Activated naive CD8-positive, alpha-beta T cell treated with anti-CD3 and anti-CD28 coated beads, Interleukin-2, amount 50 U/mL, for 24 hours (primary cell): ENCODE measurements around the gene HDHD5.
A peak's percentile ranks its signal among the peaks of the same experiment; 100 is the strongest.

ENCODE experiments used
- ATAC-seq: fragments of 150-1000 bp; cut with Tn5 transposase; one replicate; pipeline ENCODE4 v1.10.0; 2021
- DNase-seq: peaks from one replicate; pipeline ENCODE4 v3.0.0; 2021
- H3K27ac Mint-ChIP-seq: one replicate; pipeline ENCODE4 v1.8.0; 2021; ENCODE audit warnings: mild to moderate bottlenecking, mixed read lengths
- H3K27me3 Mint-ChIP-seq: one replicate; pipeline ENCODE4 v1.8.0; 2021; ENCODE audit warnings: mixed read lengths
- H3K36me3 Mint-ChIP-seq: one replicate; pipeline ENCODE4 v1.8.0; 2021; ENCODE audit warnings: low read depth, mixed read lengths
- H3K4me1 Mint-ChIP-seq: one replicate; pipeline ENCODE4 v1.8.0; 2021; ENCODE audit warnings: mixed read lengths
- H3K4me3 Mint-ChIP-seq: one replicate; pipeline ENCODE4 v1.8.0; 2021; ENCODE audit warnings: mild to moderate bottlenecking, moderate library complexity, mixed read lengths
- H3K9me3 Mint-ChIP-seq: one replicate; pipeline ENCODE4 v1.8.0; 2021; ENCODE audit warnings: mixed read lengths

HDHD5 gene

GRCh38 chr22:17140826-17141766, 18.0 kb downstream of the HDHD5 start:
- DNase-seq: no peak
- Mint-ChIP-seq H3K9me3 (no peaks in the 10 kb centered on the region), H3K4me1 (no peaks in the 10 kb centered on the region), H3K36me3 (peaks cover 14% of the 10 kb centered on the region), H3K4me3 (no peak overlapping the region), H3K27ac (no peak overlapping the region), H3K27me3 (no peaks in the 10 kb centered on the region)
- no peak for ATAC-seq

- no peak for ATAC-seq
- Mint-ChIP-seq H3K27me3 (no peaks in the 10 kb centered on the region), H3K27ac (no peak overlapping the region)
Observed at GRCh38 chr22:17140022-17140421, 19.1 kb downstream of the HDHD5 start.

GRCh38 chr22:17138513-17138912, 20.6 kb downstream of the HDHD5 start:
- Mint-ChIP-seq H3K36me3 (peaks cover 13% of the 10 kb centered on the region), H3K4me1 (no peaks in the 10 kb centered on the region), H3K27me3 (no peaks in the 10 kb centered on the region), H3K4me3 (no peak overlapping the region), H3K9me3 (no peaks in the 10 kb centered on the region), H3K27ac (no peak overlapping the region)
- ATAC-seq: no peak
- DNase-seq: no peak

More at GRCh38 chr22:17140022-17140421, 19.1 kb downstream of the HDHD5 start:
- DNase-seq: no peak
- Mint-ChIP-seq H3K4me1 (no peaks in the 10 kb centered on the region), H3K4me3 (no peak overlapping the region), H3K36me3 (peaks cover 10% of the 10 kb centered on the region), H3K9me3 (no peaks in the 10 kb centered on the region)

GRCh38 chr22:17137861-17138425, 21.1 kb downstream of the HDHD5 start:
- no peaks in the 10 kb centered on the region for H3K9me3 Mint-ChIP-seq
- no peaks in the 10 kb centered on the region for H3K4me1 Mint-ChIP-seq
- H3K27me3 Mint-ChIP-seq: no peaks in the 10 kb centered on the region
- H3K36me3 Mint-ChIP-seq: peaks cover 10% of the 10 kb centered on the region
- DNase-seq (no peak), ATAC-seq (no peak)
- H3K27ac Mint-ChIP-seq: no peak overlapping the region
- H3K4me3 Mint-ChIP-seq: no peak overlapping the region

GRCh38 chr22:17137170-17137569, 21.9 kb downstream of the HDHD5 start:
- peaks cover 6% of the 10 kb centered on the region for H3K36me3 Mint-ChIP-seq
- H3K4me1 Mint-ChIP-seq: no peaks in the 10 kb centered on the region
- H3K27ac Mint-ChIP-seq: no peak overlapping the region
- H3K9me3 Mint-ChIP-seq: no peaks in the 10 kb centered on the region
- no peaks in the 10 kb centered on the region for H3K27me3 Mint-ChIP-seq
- DNase-seq: no peak
- H3K4me3 Mint-ChIP-seq: no peak overlapping the region
- no peak for ATAC-seq

GRCh38 chr22:17135153-17135760, 23.8 kb downstream of the HDHD5 start:
- no peaks in the 10 kb centered on the region for H3K9me3 Mint-ChIP-seq
- H3K27me3 Mint-ChIP-seq: no peaks in the 10 kb centered on the region
- peaks cover 2% of the 10 kb centered on the region for H3K4me1 Mint-ChIP-seq
- no peak overlapping the region for H3K4me3 Mint-ChIP-seq
- H3K36me3 Mint-ChIP-seq: peaks cover 3% of the 10 kb centered on the region
- no peak overlapping the region for H3K27ac Mint-ChIP-seq
- ATAC-seq (no peak), DNase-seq (no peak)

GRCh38 chr22:17133137-17133536, 25.9 kb downstream of the HDHD5 start:
- no peak for DNase-seq
- Mint-ChIP-seq H3K27me3 (no peaks in the 10 kb centered on the region), H3K4me1 (peaks cover 5% of the 10 kb centered on the region), H3K27ac (no peak overlapping the region), H3K9me3 (no peaks in the 10 kb centered on the region), H3K4me3 (no peak overlapping the region), H3K36me3 (peaks cover 3% of the 10 kb centered on the region)
- no peak for ATAC-seq

- Mint-ChIP-seq H3K27me3 (no peaks in the 10 kb centered on the region), H3K9me3 (no peaks in the 10 kb centered on the region), H3K36me3 (peaks cover 3% of the 10 kb centered on the region), H3K4me3 (no peak overlapping the region), H3K27ac (no peak overlapping the region), H3K4me1 (peaks cover 5% of the 10 kb centered on the region)
- ATAC-seq: no peak
- DNase-seq: no peak
Observed at GRCh38 chr22:17132112-17132511, 27.0 kb downstream of the HDHD5 start.

GRCh38 chr22:17131686-17132085, 27.4 kb downstream of the HDHD5 start:
- no peaks in the 10 kb centered on the region for H3K27me3 Mint-ChIP-seq
- H3K9me3 Mint-ChIP-seq: no peaks in the 10 kb centered on the region
- peaks cover 3% of the 10 kb centered on the region for H3K36me3 Mint-ChIP-seq
- ATAC-seq (no peak), DNase-seq (no peak)
- no peak overlapping the region for H3K4me3 Mint-ChIP-seq
- H3K27ac Mint-ChIP-seq: no peak overlapping the region
- peaks cover 5% of the 10 kb centered on the region for H3K4me1 Mint-ChIP-seq

GRCh38 chr22:17130199-17130598, 28.9 kb downstream of the HDHD5 start:
- H3K27me3 Mint-ChIP-seq: no peaks in the 10 kb centered on the region
- DNase-seq (no peak), ATAC-seq (peak; percentile 79)
- H3K27ac Mint-ChIP-seq: no peak overlapping the region
- H3K4me1 Mint-ChIP-seq: peaks cover 5% of the 10 kb centered on the region
- peaks cover 3% of the 10 kb centered on the region for H3K36me3 Mint-ChIP-seq
- no peaks in the 10 kb centered on the region for H3K9me3 Mint-ChIP-seq
- H3K4me3 Mint-ChIP-seq: no peak overlapping the region

GRCh38 chr22:17121233-17122195, 37.6 kb downstream of the HDHD5 start, which contains the start of gene TMEM121B:
TMEM121B (minus strand) TSS chr22:17121360; CDS start chr22:17121127, 233 bp downstream.
- Mint-ChIP-seq H3K4me1 (peaks cover 28% of the 10 kb centered on the region), H3K9me3 (no peaks in the 10 kb centered on the region), H3K27me3 (peaks cover 27% of the 10 kb centered on the region), H3K36me3 (no peaks in the 10 kb centered on the region), H3K4me3 (peak within 1 kb of the TSS; percentile 43), H3K27ac (no peak within 1 kb of the TSS)
- ATAC-seq (peak; percentile 15), DNase-seq (peak; percentile 34)

- ATAC-seq: peak; percentile 13
- DNase-seq: no peak
- H3K4me3 Mint-ChIP-seq: no peak overlapping the region
- H3K36me3 Mint-ChIP-seq: no peaks in the 10 kb centered on the region
- no peak overlapping the region for H3K27ac Mint-ChIP-seq
- no peaks in the 10 kb centered on the region for H3K9me3 Mint-ChIP-seq
- H3K4me1 Mint-ChIP-seq: peaks cover 35% of the 10 kb centered on the region
- peaks cover 27% of the 10 kb centered on the region for H3K27me3 Mint-ChIP-seq
Observed at GRCh38 chr22:17120711-17121232, 38.3 kb downstream of the HDHD5 start.

- H3K36me3 Mint-ChIP-seq: no peaks in the 10 kb centered on the region
- no peak overlapping the region for H3K4me3 Mint-ChIP-seq
- peaks cover 27% of the 10 kb centered on the region for H3K27me3 Mint-ChIP-seq
- DNase-seq (peak; percentile 67), ATAC-seq (peak; percentile 42)
- H3K4me1 Mint-ChIP-seq: peaks cover 40% of the 10 kb centered on the region
- no peak overlapping the region for H3K27ac Mint-ChIP-seq
- no peaks in the 10 kb centered on the region for H3K9me3 Mint-ChIP-seq
Observed at GRCh38 chr22:17120281-17120680, 38.8 kb downstream of the HDHD5 start.
